Measurements from ENCODE around the gene SERPINA1. TPM values are rescaled to one million over a fixed set of nuclear protein-coding genes. Genes with fewer than 3 reads are reported as not detected.

SERPINA1 gene
- total and polyA plus RNA-seq, 2 of the 13 experiments (the other 11 are each of a cell fraction or from before 2014, with no cell fraction given), result 3,266 to 11,015 TPM

DNA sequence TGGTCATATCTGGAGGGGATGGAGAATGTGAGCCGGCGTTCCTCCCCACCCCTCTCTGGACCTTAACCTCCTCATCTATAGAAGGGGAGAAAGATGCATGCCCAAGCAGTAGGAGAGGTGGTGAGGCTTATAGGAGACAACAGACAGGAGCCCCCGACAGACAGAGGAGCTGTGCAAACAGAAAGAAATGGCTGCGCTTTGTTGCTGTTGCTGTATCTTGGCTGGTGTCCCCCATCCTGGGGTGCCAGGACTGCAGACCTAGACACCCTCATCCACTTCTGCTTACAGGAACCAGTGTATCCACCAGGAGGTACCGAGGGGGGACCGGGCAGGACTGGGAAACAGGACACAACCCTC is 397 bp downstream of the SERPINA1 start (continued):
- TF ChIP-seq, protein P1, sequence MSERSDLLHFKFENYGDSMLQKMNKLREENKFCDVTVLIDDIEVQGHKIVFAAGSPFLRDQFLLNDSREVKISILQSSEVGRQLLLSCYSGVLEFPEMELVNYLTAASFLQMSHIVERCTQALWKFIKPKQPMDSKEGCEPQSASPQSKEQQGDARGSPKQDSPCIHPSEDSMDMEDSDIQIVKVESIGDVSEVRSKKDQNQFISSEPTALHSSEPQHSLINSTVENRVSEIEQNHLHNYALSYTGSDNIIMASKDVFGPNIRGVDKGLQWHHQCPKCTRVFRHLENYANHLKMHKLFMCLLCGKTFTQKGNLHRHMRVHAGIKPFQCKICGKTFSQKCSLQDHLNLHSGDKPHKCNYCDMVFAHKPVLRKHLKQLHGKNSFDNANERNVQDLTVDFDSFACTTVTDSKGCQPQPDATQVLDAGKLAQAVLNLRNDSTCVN (CRISPR knock-in tag; IDR thresholded peaks at IDR 0.05; ENCODE audit: borderline replicate concordance), result no peak
- 0 out of 2 replicates have a peak, but pooled peaks have one; percentile 18 for TF ChIP-seq HDAC6 (IDR thresholded peaks at IDR 0.05; ENCODE audit: low read depth, low read length)
- TF ChIP-seq SP4 (CRISPR knock-in tag; IDR thresholded peaks at IDR 0.05), result no peak
- no peak for TF ChIP-seq ZNF160 (CRISPR knock-in tag; IDR thresholded peaks at IDR 0.05)
- TF ChIP-seq WIZ (CRISPR knock-in tag; IDR thresholded peaks at IDR 0.05), result peak; percentile 29; the same call in 1 of the 2 replicates
- no peak for TF ChIP-seq RORA (CRISPR knock-in tag; IDR thresholded peaks at IDR 0.05)
- no peak for TF ChIP-seq NRL (CRISPR knock-in tag; IDR thresholded peaks at IDR 0.05; ENCODE audit: borderline replicate concordance)
- TF ChIP-seq NFYC (CRISPR knock-in tag; IDR thresholded peaks at IDR 0.05), result no peak
- TF ChIP-seq FOXC1 (CRISPR knock-in tag; IDR thresholded peaks at IDR 0.05; ENCODE audit: borderline replicate concordance), result no peak
- TF ChIP-seq TBX2 (CRISPR knock-in tag; IDR thresholded peaks at IDR 0.05; ENCODE audit: borderline replicate concordance), result no peak
- TF ChIP-seq KDM6A (CRISPR knock-in tag; IDR thresholded peaks at IDR 0.05; ENCODE audit: low read depth), result no peak
- TF ChIP-seq, protein P2, sequence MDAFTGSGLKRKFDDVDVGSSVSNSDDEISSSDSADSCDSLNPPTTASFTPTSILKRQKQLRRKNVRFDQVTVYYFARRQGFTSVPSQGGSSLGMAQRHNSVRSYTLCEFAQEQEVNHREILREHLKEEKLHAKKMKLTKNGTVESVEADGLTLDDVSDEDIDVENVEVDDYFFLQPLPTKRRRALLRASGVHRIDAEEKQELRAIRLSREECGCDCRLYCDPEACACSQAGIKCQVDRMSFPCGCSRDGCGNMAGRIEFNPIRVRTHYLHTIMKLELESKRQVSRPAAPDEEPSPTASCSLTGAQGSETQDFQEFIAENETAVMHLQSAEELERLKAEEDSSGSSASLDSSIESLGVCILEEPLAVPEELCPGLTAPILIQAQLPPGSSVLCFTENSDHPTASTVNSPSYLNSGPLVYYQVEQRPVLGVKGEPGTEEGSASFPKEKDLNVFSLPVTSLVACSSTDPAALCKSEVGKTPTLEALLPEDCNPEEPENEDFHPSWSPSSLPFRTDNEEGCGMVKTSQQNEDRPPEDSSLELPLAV (CRISPR knock-in tag; conservative IDR thresholded peaks at IDR 0.05; ENCODE audit: low read depth), result no peak; the same call in 1 of the 2 replicates
- TF ChIP-seq, protein P3, sequence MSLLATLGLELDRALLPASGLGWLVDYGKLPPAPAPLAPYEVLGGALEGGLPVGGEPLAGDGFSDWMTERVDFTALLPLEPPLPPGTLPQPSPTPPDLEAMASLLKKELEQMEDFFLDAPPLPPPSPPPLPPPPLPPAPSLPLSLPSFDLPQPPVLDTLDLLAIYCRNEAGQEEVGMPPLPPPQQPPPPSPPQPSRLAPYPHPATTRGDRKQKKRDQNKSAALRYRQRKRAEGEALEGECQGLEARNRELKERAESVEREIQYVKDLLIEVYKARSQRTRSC (CRISPR knock-in tag; IDR thresholded peaks at IDR 0.05; ENCODE audit: low read depth), result no peak
- TF ChIP-seq ZNF672 (CRISPR knock-in tag; IDR thresholded peaks at IDR 0.05), result peak; percentile 25; the same call in 1 of the 2 replicates
- TF ChIP-seq, protein P4, sequence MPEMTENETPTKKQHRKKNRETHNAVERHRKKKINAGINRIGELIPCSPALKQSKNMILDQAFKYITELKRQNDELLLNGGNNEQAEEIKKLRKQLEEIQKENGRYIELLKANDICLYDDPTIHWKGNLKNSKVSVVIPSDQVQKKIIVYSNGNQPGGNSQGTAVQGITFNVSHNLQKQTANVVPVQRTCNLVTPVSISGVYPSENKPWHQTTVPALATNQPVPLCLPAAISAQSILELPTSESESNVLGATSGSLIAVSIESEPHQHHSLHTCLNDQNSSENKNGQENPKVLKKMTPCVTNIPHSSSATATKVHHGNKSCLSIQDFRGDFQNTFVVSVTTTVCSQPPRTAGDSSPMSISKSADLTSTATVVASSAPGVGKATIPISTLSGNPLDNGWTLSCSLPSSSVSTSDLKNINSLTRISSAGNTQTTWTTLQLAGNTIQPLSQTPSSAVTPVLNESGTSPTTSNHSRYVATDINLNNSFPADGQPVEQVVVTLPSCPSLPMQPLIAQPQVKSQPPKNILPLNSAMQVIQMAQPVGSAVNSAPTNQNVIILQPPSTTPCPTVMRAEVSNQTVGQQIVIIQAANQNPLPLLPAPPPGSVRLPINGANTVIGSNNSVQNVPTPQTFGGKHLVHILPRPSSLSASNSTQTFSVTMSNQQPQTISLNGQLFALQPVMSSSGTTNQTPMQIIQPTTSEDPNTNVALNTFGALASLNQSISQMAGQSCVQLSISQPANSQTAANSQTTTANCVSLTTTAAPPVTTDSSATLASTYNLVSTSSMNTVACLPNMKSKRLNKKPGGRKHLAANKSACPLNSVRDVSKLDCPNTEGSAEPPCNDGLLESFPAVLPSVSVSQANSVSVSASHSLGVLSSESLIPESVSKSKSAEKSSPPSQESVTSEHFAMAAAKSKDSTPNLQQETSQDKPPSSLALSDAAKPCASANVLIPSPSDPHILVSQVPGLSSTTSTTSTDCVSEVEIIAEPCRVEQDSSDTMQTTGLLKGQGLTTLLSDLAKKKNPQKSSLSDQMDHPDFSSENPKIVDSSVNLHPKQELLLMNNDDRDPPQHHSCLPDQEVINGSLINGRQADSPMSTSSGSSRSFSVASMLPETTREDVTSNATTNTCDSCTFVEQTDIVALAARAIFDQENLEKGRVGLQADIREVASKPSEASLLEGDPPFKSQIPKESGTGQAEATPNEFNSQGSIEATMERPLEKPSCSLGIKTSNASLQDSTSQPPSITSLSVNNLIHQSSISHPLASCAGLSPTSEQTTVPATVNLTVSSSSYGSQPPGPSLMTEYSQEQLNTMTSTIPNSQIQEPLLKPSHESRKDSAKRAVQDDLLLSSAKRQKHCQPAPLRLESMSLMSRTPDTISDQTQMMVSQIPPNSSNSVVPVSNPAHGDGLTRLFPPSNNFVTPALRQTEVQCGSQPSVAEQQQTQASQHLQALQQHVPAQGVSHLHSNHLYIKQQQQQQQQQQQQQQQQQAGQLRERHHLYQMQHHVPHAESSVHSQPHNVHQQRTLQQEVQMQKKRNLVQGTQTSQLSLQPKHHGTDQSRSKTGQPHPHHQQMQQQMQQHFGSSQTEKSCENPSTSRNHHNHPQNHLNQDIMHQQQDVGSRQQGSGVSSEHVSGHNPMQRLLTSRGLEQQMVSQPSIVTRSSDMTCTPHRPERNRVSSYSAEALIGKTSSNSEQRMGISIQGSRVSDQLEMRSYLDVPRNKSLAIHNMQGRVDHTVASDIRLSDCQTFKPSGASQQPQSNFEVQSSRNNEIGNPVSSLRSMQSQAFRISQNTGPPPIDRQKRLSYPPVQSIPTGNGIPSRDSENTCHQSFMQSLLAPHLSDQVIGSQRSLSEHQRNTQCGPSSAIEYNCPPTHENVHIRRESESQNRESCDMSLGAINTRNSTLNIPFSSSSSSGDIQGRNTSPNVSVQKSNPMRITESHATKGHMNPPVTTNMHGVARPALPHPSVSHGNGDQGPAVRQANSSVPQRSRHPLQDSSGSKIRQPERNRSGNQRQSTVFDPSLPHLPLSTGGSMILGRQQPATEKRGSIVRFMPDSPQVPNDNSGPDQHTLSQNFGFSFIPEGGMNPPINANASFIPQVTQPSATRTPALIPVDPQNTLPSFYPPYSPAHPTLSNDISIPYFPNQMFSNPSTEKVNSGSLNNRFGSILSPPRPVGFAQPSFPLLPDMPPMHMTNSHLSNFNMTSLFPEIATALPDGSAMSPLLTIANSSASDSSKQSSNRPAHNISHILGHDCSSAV (CRISPR knock-in tag; IDR thresholded peaks at IDR 0.05; ENCODE audit: borderline replicate concordance), result no peak
- no peak for TF ChIP-seq TCF7 (IDR thresholded peaks at IDR 0.05; ENCODE audit: low read depth)
- TF ChIP-seq PHB2 (IDR thresholded peaks at IDR 0.05; ENCODE audit: partially characterized antibody), result no peak
- 0 out of 2 replicates have a peak, but pooled peaks have one; percentile 13 for TF ChIP-seq ZNF333 (CRISPR knock-in tag; IDR thresholded peaks at IDR 0.05; ENCODE audit: borderline replicate concordance)
- TF ChIP-seq ZNF629 (CRISPR knock-in tag; conservative IDR thresholded peaks at IDR 0.05), result no peak
- TF ChIP-seq ZNF678 (CRISPR knock-in tag; IDR thresholded peaks at IDR 0.05), result no peak
